A549 (cell line): Measurements from ENCODE around the gene THADA. TPM values are rescaled to one million over a fixed set of nuclear protein-coding genes. Genes with fewer than 3 reads are reported as not detected.

Experiments
- ATAC-seq, 2 experiments: fragments of 200-7000 bp in 1 of 2; fragments of >200 bp in 1 of 2; cut with Nextera tagmentation in 1 of 2; cut with Tn5 transposase in 1 of 2; 3 replicates each; pipeline versions ENCODE4 v1.8.0 to v1.9.1; 2018 to 2020; ENCODE audit warnings: mild to moderate bottlenecking in 1 of 2, moderate library complexity in 1 of 2
- CTCF ChIA-PET: fragments of 300-600 bp; sonication (Branson Sonifier 250); formaldehyde crosslinking; extraction: SDS; loops from one replicate; lab custom pipeline; 2021; ENCODE audit warnings: antibody characterized with exemption, inconsistent platforms; lab: Yijun Ruan, JAX
- POLR2A ChIA-PET: fragments of 350-600 bp; formaldehyde crosslinking; extraction: SDS; loops from one replicate; lab custom pipeline; 2021; ENCODE audit warnings: antibody characterized with exemption, inconsistent platforms; lab: Yijun Ruan, JAX
- DNase-seq, 2 experiments: peaks; one replicate each; pipeline versions ENCODE4 v3.0.0 to v3.0.0-alpha.2; 2011 to 2016; ENCODE audit warnings: low read depth in 1 of 2, low spot score in 1 of 2
- FAIRE-seq: peaks from 2 replicates; lab custom pipeline; 2011; peaks lifted over from hg19 to GRCh38; lab: Jason Lieb, UNC
- H3K27ac ChIP-seq, 2 experiments: fragments of >200 bp; sonication (Bioruptor Twin); formaldehyde crosslinking; 3 replicates each; pipeline ENCODE4 v1.5.1; 2016 to 2017
- H3K4me1 ChIP-seq: fragments of >200 bp; sonication (Bioruptor Twin); formaldehyde crosslinking; 3 replicates; pipeline ENCODE4 v1.6.1; 2016
- H3K4me2 ChIP-seq: fragments of >200 bp; sonication (Bioruptor Twin); formaldehyde crosslinking; 3 replicates; pipeline ENCODE4 v1.6.1; 2016
- H3K4me3 ChIP-seq: fragments of >200 bp; sonication (Bioruptor Twin); formaldehyde crosslinking; 3 replicates; pipeline ENCODE4 v1.5.1; 2016
- H3K9me3 ChIP-seq: fragments of >200 bp; sonication (Bioruptor Twin); formaldehyde crosslinking; 3 replicates; pipeline ENCODE4 v1.6.1; 2016
- BHLHE40 ChIP-seq: IDR thresholded peaks from 2 replicates; pipeline ENCODE4 v1.6.1; 2012; ENCODE audit warnings: low read depth, low read length, inconsistent platforms
- CHD2 ChIP-seq: fragments of 150-350 bp; IDR thresholded peaks from 2 replicates; pipeline ENCODE4 v1.6.1; 2014; ENCODE audit warnings: low read length; ENCODE audit not compliant: partially characterized antibody
- EHMT2 ChIP-seq: fragments of 200-600 bp; sonication (generic); IDR thresholded peaks from 2 replicates; pipeline ENCODE4 v1.6.1; 2016; ENCODE audit warnings: antibody characterized with exemption, low read depth, mild to moderate bottlenecking, moderate library complexity
- ESRRA ChIP-seq: fragments of 150-350 bp; IDR thresholded peaks from 2 replicates; pipeline ENCODE4 v1.6.1; 2014; ENCODE audit warnings: mild to moderate bottlenecking, low read length, borderline replicate concordance
- FOSL2 ChIP-seq, 2 experiments: fragments of 450-650 bp in 1 of 2; fragments of >200 bp in 1 of 2; sonication (Bioruptor Twin) in 1 of 2; formaldehyde crosslinking; IDR thresholded peaks; 2 replicates each; pipeline versions ENCODE4 v1.5.0 to v1.6.1; 2016 to 2020; ENCODE audit warnings: mild to moderate bottlenecking in 1 of 2, moderate library complexity in 1 of 2
- HOXA7 ChIP-seq: fragments of 250-450 bp; sonication (Bioruptor Pico); IDR thresholded peaks from 2 replicates; pipeline ENCODE4 v1.5.0; 2020; ENCODE audit warnings: mild to moderate bottlenecking, moderate library complexity
- HOXB13 ChIP-seq: fragments of 250-450 bp; sonication (Bioruptor Pico); IDR thresholded peaks from 2 replicates; pipeline ENCODE4 v1.5.0; 2020; ENCODE audit warnings: low read depth, mild to moderate bottlenecking, moderate library complexity
- JUN ChIP-seq, 2 experiments: fragments of >200 bp; sonication (Bioruptor Twin); formaldehyde crosslinking; IDR thresholded peaks; 2 replicates in 1 of 2; 3 replicates in 1 of 2; pipeline ENCODE4 v1.6.1; 2016 to 2017
- JUNB ChIP-seq: fragments of >200 bp; sonication (Bioruptor Twin); formaldehyde crosslinking; IDR thresholded peaks from 2 replicates; pipeline ENCODE4 v1.6.1; 2016
- KDM1A ChIP-seq: fragments of 200-600 bp; sonication (generic); IDR thresholded peaks from 2 replicates; pipeline ENCODE4 v1.6.1; 2016; ENCODE audit warnings: low read depth, mild to moderate bottlenecking
- NFE2L2 ChIP-seq: fragments of 150-350 bp; conservative IDR thresholded peaks from 2 replicates; pipeline ENCODE4 v1.6.1; 2014; ENCODE audit warnings: low read length
- NPAS2 ChIP-seq: fragments of 250-450 bp; sonication (Bioruptor Pico); IDR thresholded peaks from 2 replicates; pipeline ENCODE4 v1.8.0; 2022; ENCODE audit warnings: mild to moderate bottlenecking, moderate library complexity, borderline replicate concordance
- PHF8 ChIP-seq: fragments of 200-600 bp; sonication (generic); IDR thresholded peaks from 2 replicates; pipeline ENCODE4 v1.6.1; 2016; ENCODE audit warnings: low read depth, mild to moderate bottlenecking, antibody characterized with exemption, moderate library complexity, borderline replicate concordance
- POLR2A ChIP-seq: IDR thresholded peaks from 2 replicates; pipeline ENCODE4 v1.6.1; 2012; ENCODE audit warnings: mild to moderate bottlenecking, low read length
- RAD21 ChIP-seq, 2 experiments: fragments of >200 bp in 1 of 2; sonication (Bioruptor Twin) in 1 of 2; formaldehyde crosslinking in 1 of 2; IDR thresholded peaks in 1 of 2; conservative IDR thresholded peaks in 1 of 2; 2 replicates in 1 of 2; 3 replicates in 1 of 2; pipeline ENCODE4 v1.6.1; 2012 to 2018; ENCODE audit warnings: inconsistent platforms in 1 of 2
- RFX5 ChIP-seq: fragments of 450-650 bp; IDR thresholded peaks from 2 replicates; pipeline ENCODE4 v1.7.1; 2014; ENCODE audit warnings: antibody characterized with exemption, mild to moderate bottlenecking, moderate library complexity
- SMC3 ChIP-seq: fragments of >200 bp; sonication (Bioruptor Twin); formaldehyde crosslinking; IDR thresholded peaks from 3 replicates; pipeline ENCODE4 v1.6.1; 2018; ENCODE audit warnings: inconsistent platforms
- SREBF2 ChIP-seq: fragments of 450-650 bp; IDR thresholded peaks from 2 replicates; pipeline ENCODE4 v1.6.1; 2014; ENCODE audit warnings: mild to moderate bottlenecking, moderate library complexity
- TFCP2L1 ChIP-seq: fragments of 250-450 bp; sonication (Bioruptor Pico); IDR thresholded peaks from 2 replicates; pipeline ENCODE4 v1.5.0; 2021; ENCODE audit warnings: mild to moderate bottlenecking
- TP53 ChIP-seq: fragments of 250-450 bp; sonication (Bioruptor Pico); IDR thresholded peaks from 2 replicates; pipeline ENCODE4 v1.5.0; 2021; ENCODE audit warnings: mild to moderate bottlenecking, moderate library complexity
- ZNF302 ChIP-seq: fragments of 250-450 bp; sonication (Bioruptor Pico); IDR thresholded peaks from 2 replicates; pipeline ENCODE4 v1.9.0; 2021; ENCODE audit warnings: inconsistent platforms, mild to moderate bottlenecking, moderate library complexity
- WGBS: methylation state at CpG from one replicate; pipeline ENCODE4 v1.1.6; 2017; ENCODE audit errors: missing lambda C conversion rate; 5-methylcytosine and 5-hydroxymethylcytosine counted together
- polyA plus RNA-seq, 4 experiments: library from polyadenylated mRNA; depleted of rRNA in 3 of 4; stranded (reverse); fragments of >200 nt; fragmentation: RNase III in 1 of 4; extraction: RNeasy Plus Mini Kit Qiagen cat#74134 plus additional on column Dnase treatment in 1 of 4; gene quantifications; 2 replicates in 3 of 4; 3 replicates in 1 of 4; pipeline ENCODE4 v1.2.3, GENCODE V29; 2011 to 2017
- TF ChIP-seq, protein P1 (sequence below): fragments of 450-650 bp; IDR thresholded peaks from 2 replicates; pipeline ENCODE4 v1.6.1; 2014; ENCODE audit warnings: antibody characterized with exemption
- TF ChIP-seq, protein P2 (sequence below): fragments of >200 bp; sonication (Bioruptor Twin); formaldehyde crosslinking; IDR thresholded peaks from 2 replicates; pipeline ENCODE4 v1.6.1; 2016
- TF ChIP-seq, protein P3 (sequence below): fragments of >200 bp; sonication (Bioruptor Twin); formaldehyde crosslinking; IDR thresholded peaks from 3 replicates; pipeline ENCODE4 v1.5.1; 2016
- TF ChIP-seq, protein P4 (sequence below): IDR thresholded peaks from 2 replicates; pipeline ENCODE4 v1.6.1; 2012
- TF ChIP-seq, protein P5 (sequence below): IDR thresholded peaks from 2 replicates; pipeline ENCODE4 v1.6.1; 2012
- TF ChIP-seq, protein P6 (sequence below): IDR thresholded peaks from 2 replicates; pipeline ENCODE4 v1.6.1; 2012; ENCODE audit warnings: low read depth, borderline replicate concordance

THADA gene
- polyA plus RNA-seq, 2 of the 4 experiments (the other 2 are of a cell fraction): 21.8 to 37.9 TPM

DNA sequence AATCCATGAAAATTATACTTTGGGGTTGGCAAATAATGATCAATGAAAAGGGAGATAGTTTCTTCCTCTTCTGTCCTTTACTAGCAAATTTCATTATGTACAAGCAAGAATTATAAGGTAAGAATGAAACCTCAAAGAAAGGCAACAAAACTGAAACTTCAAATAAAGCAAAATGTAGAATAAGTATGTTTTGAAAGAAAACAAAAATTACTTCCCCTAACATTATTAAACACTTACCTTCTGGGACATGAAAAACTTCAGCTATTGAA, 29.4 kb downstream of the THADA start:
- Histone ChIP-seq H3K4me3 (no peak overlapping the region), H3K27ac (no peak overlapping the region), H3K9me3 (no peaks in the 10 kb centered on the region), H3K4me1 (no peaks in the 10 kb centered on the region), H3K4me2 (no peak overlapping the region)
- FAIRE-seq: no peak
- ATAC-seq: no peak
- no peak for DNase-seq
- POLR2A ChIA-PET: no interaction called here
- CTCF ChIA-PET: interaction anchor here (0.7 to 5.2 kb wide), 4 partner anchors 11 to 740 kb away, joined by 3 to 38 read pairs (median 5); no protein-coding TSS in a partner anchor
- TF ChIP-seq, protein P1, sequence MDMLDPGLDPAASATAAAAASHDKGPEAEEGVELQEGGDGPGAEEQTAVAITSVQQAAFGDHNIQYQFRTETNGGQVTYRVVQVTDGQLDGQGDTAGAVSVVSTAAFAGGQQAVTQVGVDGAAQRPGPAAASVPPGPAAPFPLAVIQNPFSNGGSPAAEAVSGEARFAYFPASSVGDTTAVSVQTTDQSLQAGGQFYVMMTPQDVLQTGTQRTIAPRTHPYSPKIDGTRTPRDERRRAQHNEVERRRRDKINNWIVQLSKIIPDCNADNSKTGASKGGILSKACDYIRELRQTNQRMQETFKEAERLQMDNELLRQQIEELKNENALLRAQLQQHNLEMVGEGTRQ: no peak
- TF ChIP-seq RFX5 (no peak), BHLHE40 (no peak), JUNB (no peak), HOXB13 (CRISPR knock-in tag) (no peak), TP53 (CRISPR knock-in tag) (no peak), RAD21 (conservative IDR thresholded peaks at IDR 0.05 in 1 of 2, IDR thresholded peaks at IDR 0.05 in 1 of 2) (no peak), PHF8 (no peak), SMC3 (no peak), KDM1A (no peak), JUN (IDR thresholded peaks at IDR 0.05) (no peak), NPAS2 (CRISPR knock-in tag) (no peak), POLR2A (no peak)
- TF ChIP-seq, protein P2, sequence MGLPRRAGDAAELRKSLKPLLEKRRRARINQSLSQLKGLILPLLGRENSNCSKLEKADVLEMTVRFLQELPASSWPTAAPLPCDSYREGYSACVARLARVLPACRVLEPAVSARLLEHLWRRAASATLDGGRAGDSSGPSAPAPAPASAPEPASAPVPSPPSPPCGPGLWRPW: no peak
- TF ChIP-seq, protein P3, sequence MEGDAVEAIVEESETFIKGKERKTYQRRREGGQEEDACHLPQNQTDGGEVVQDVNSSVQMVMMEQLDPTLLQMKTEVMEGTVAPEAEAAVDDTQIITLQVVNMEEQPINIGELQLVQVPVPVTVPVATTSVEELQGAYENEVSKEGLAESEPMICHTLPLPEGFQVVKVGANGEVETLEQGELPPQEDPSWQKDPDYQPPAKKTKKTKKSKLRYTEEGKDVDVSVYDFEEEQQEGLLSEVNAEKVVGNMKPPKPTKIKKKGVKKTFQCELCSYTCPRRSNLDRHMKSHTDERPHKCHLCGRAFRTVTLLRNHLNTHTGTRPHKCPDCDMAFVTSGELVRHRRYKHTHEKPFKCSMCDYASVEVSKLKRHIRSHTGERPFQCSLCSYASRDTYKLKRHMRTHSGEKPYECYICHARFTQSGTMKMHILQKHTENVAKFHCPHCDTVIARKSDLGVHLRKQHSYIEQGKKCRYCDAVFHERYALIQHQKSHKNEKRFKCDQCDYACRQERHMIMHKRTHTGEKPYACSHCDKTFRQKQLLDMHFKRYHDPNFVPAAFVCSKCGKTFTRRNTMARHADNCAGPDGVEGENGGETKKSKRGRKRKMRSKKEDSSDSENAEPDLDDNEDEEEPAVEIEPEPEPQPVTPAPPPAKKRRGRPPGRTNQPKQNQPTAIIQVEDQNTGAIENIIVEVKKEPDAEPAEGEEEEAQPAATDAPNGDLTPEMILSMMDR: no peak
- TF ChIP-seq, protein P4, sequence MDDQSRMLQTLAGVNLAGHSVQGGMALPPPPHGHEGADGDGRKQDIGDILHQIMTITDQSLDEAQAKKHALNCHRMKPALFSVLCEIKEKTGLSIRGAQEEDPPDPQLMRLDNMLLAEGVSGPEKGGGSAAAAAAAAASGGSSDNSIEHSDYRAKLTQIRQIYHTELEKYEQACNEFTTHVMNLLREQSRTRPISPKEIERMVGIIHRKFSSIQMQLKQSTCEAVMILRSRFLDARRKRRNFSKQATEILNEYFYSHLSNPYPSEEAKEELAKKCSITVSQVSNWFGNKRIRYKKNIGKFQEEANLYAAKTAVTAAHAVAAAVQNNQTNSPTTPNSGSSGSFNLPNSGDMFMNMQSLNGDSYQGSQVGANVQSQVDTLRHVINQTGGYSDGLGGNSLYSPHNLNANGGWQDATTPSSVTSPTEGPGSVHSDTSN: no peak
- TF ChIP-seq, protein P5, sequence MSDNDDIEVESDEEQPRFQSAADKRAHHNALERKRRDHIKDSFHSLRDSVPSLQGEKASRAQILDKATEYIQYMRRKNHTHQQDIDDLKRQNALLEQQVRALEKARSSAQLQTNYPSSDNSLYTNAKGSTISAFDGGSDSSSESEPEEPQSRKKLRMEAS: no peak

DNA sequence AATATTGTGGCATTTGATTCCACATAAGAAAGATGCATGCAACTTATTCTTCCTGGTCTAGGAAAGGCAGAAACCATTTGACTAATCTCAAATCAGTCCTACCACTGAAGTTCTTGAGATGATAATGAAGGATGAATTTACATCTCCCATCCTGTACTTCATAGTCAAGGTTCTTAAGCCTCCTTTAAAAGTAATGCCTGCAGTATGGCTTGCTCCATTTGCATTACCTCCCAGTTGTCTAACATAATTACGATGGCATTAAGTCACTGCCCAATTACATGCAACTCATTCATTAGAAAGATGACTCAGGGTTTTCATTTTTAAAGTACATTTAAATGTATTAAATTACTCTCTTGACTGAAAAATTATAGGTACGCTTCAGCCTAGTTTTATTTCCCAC, 32.2 kb downstream of the THADA start:
- no peak for FAIRE-seq
- ChIA-PET POLR2A (no interaction called here), CTCF (interaction anchor here (5.2 kb wide), 1 partner anchor 13 kb away, joined by 38 read pairs; no protein-coding TSS in a partner anchor)
- ATAC-seq: no peak
- DNase-seq: no peak
- 92% methylated on average over 2 of the region's 2 CpGs for WGBS
- H3K9me3 ChIP-seq: no peaks in the 10 kb centered on the region
- no peak overlapping the region for H3K4me3 ChIP-seq
- H3K4me1 ChIP-seq: no peaks in the 10 kb centered on the region
- H3K27ac ChIP-seq: no peak overlapping the region
- TF ChIP-seq TFCP2L1 (no peak), ZNF302 (CRISPR knock-in tag) (no peak), ESRRA (no peak), FOSL2 (IDR thresholded peaks at IDR 0.05) (no peak), FOSL2 (CRISPR knock-in tag; IDR thresholded peaks at IDR 0.05) (no peak), BHLHE40 (no peak), NFE2L2 (no peak), EHMT2 (no peak), CHD2 (no peak), HOXA7 (CRISPR knock-in tag) (no peak), SREBF2 (no peak)
- TF ChIP-seq, protein P6, sequence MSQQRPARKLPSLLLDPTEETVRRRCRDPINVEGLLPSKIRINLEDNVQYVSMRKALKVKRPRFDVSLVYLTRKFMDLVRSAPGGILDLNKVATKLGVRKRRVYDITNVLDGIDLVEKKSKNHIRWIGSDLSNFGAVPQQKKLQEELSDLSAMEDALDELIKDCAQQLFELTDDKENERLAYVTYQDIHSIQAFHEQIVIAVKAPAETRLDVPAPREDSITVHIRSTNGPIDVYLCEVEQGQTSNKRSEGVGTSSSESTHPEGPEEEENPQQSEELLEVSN: no peak
- H3K4me2 ChIP-seq: no peak overlapping the region
